HepG2 (cell line): Measurements from ENCODE around the gene VPS13D. TPM values are rescaled to one million over a fixed set of nuclear protein-coding genes. Genes with fewer than 3 reads are reported as not detected.
A peak's percentile ranks its signal among the peaks of the same experiment; 100 is the strongest.

Experiments used
- ATAC-seq: fragments of 200-7000 bp; cut with Tn5 transposase; 3 replicates; pipeline ENCODE4 v1.9.1; 2020; ENCODE audit warnings: mild to moderate bottlenecking, moderate library complexity
- BruUV-seq: library from RNA; stranded (reverse); fragments of 400-500 nt; replicated peaks from 2 replicates; lab custom pipeline; 2021; lab: Mats Ljungman, UMichigan
- CTCF ChIA-PET: fragments of 300-600 bp; formaldehyde crosslinking; extraction: SDS; loops from one replicate; lab custom pipeline; 2021; ENCODE audit warnings: low total read pairs, inconsistent platforms, low intra/inter-chr PET ratio; lab: Yijun Ruan, JAX
- POLR2A ChIA-PET: fragments of 350-600 bp; sonication (Branson Sonifier 250); formaldehyde crosslinking; loops from one replicate; lab custom pipeline; 2020; ENCODE audit warnings: antibody characterized with exemption, inconsistent platforms; lab: Yijun Ruan, JAX
- DNase-seq: peaks from one replicate; pipeline ENCODE4 v3.0.0-alpha.2; 2015; ENCODE audit warnings: low spot score
- FAIRE-seq: peaks from 3 replicates; lab custom pipeline; 2011; peaks lifted over from hg19 to GRCh38; lab: Jason Lieb, UNC
- H2AFZ ChIP-seq: one replicate; pipeline ENCODE4 v1.6.1; 2011; ENCODE audit warnings: low read length, inconsistent platforms
- H3K27ac ChIP-seq: fragments of 300-600 bp; 3 replicates; pipeline ENCODE4 v1.8.0; 2011; ENCODE audit warnings: mixed run types, mild to moderate bottlenecking, mixed read lengths, low read length, inconsistent platforms; ENCODE audit not compliant: insufficient read depth; ENCODE audit errors: extremely low read length
- H3K27me3 ChIP-seq, 2 experiments: fragments of 200-600 bp in 1 of 2; 2 replicates in 1 of 2; 3 replicates in 1 of 2; pipeline versions ENCODE4 v1.6.0 to v1.8.0; 2011; ENCODE audit warnings: low read length in 2 of 2, mild to moderate bottlenecking in 2 of 2, moderate library complexity in 2 of 2, inconsistent platforms in 1 of 2; ENCODE audit not compliant: insufficient read depth in 2 of 2, control insufficient read depth in 1 of 2
- H3K36me3 ChIP-seq, 2 experiments: fragments of 200-600 bp in 1 of 2; replicated peaks in 1 of 2; 2 replicates in 1 of 2; 3 replicates in 1 of 2; pipeline versions ENCODE4 v1.5.1 to v1.8.0; 2011; ENCODE audit warnings: low read length in 2 of 2, inconsistent platforms in 1 of 2; ENCODE audit not compliant: insufficient read depth in 2 of 2, control insufficient read depth in 1 of 2
- H3K4me1 ChIP-seq: 2 replicates; pipeline ENCODE4 v1.5.1; 2012; ENCODE audit warnings: low read length, inconsistent platforms; ENCODE audit not compliant: insufficient read depth
- H3K4me2 ChIP-seq: 2 replicates; pipeline ENCODE4 v1.6.0; 2011; ENCODE audit warnings: low read depth, low read length, inconsistent platforms
- H3K4me3 ChIP-seq, 3 experiments: fragments of 200-600 bp in 1 of 3; sonication (generic), shearing (Covaris generic) in 1 of 3; replicated peaks in 1 of 3; 2 replicates each; pipeline ENCODE4 v1.5.1; 2011 to 2016; ENCODE audit warnings: low read length in 3 of 3, inconsistent platforms in 2 of 3, low read depth in 2 of 3, mild to moderate bottlenecking in 2 of 3, control low read depth in 1 of 3, mixed read lengths in 1 of 3; ENCODE audit not compliant: insufficient read depth in 1 of 3
- H3K79me2 ChIP-seq: one replicate; pipeline ENCODE4 v1.6.1; 2011; ENCODE audit warnings: low read length, inconsistent platforms; ENCODE audit not compliant: insufficient read depth
- H3K9ac ChIP-seq: 2 replicates; pipeline ENCODE4 v1.6.0; 2011; ENCODE audit warnings: mild to moderate bottlenecking, low read depth, low read length, inconsistent platforms; ENCODE audit not compliant: insufficient read depth
- H3K9me3 ChIP-seq: 2 replicates; pipeline ENCODE4 v1.5.1; 2012; ENCODE audit warnings: mild to moderate bottlenecking, low read length
- H4K20me1 ChIP-seq: 2 replicates; pipeline ENCODE4 v1.6.0; 2011; ENCODE audit warnings: inconsistent platforms, mild to moderate bottlenecking, low read length, moderate library complexity; ENCODE audit not compliant: insufficient read depth
- CBX2 ChIP-seq, 2 experiments: fragments of 200-600 bp in 1 of 2; sonication (generic); formaldehyde crosslinking in 1 of 2; IDR thresholded peaks; 2 replicates each; pipeline versions ENCODE4 v1.7.0 to v1.8.1; 2018 to 2022; ENCODE audit warnings: low read depth in 2 of 2, low read length in 1 of 2, mild to moderate bottlenecking in 1 of 2, missing genetic modification reagents in 1 of 2
- FOXA3 ChIP-seq: IDR thresholded peaks from 2 replicates; pipeline ENCODE4 v1.6.1; 2016; ENCODE audit warnings: missing genetic modification reagents, missing compliant biosample characterization
- HNRNPLL ChIP-seq: fragments of 200-400 bp; formaldehyde crosslinking; IDR thresholded peaks from 2 replicates; pipeline ENCODE4 v1.6.1; 2017; ENCODE audit warnings: mild to moderate bottlenecking, low read depth, low read length; ENCODE audit not compliant: poor library complexity, severe bottlenecking
- LCORL ChIP-seq, 2 experiments: fragments of 450-650 bp in 1 of 2; sonication (generic) in 1 of 2; formaldehyde crosslinking in 1 of 2; IDR thresholded peaks; 2 replicates each; pipeline versions ENCODE4 v1.5.0 to v1.6.1; 2017 to 2020; ENCODE audit warnings: antibody characterized with exemption in 1 of 2, missing genetic modification reagents in 1 of 2
- RARA ChIP-seq: IDR thresholded peaks from 2 replicates; pipeline ENCODE4 v1.6.1; 2016; ENCODE audit warnings: missing genetic modification reagents, missing compliant biosample characterization
- RCOR2 ChIP-seq: IDR thresholded peaks from 2 replicates; pipeline ENCODE4 v1.6.1; 2016; ENCODE audit warnings: missing biosample characterization, missing genetic modification reagents
- TP53 ChIP-seq: sonication (generic); formaldehyde crosslinking; conservative IDR thresholded peaks from 2 replicates; pipeline ENCODE4 v1.4.0; 2020; ENCODE audit warnings: missing genetic modification reagents
- ZFAT ChIP-seq: sonication (generic); formaldehyde crosslinking; conservative IDR thresholded peaks from 2 replicates; pipeline ENCODE4 v1.8.1; 2023; ENCODE audit warnings: missing genetic modification reagents, inconsistent platforms
- ZNF33A ChIP-seq: sonication (generic); formaldehyde crosslinking; IDR thresholded peaks from 2 replicates; pipeline ENCODE4 v1.5.1; 2020; ENCODE audit warnings: missing genetic modification reagents, mild to moderate bottlenecking, moderate library complexity, borderline replicate concordance
- ZSCAN29 ChIP-seq: sonication (generic); formaldehyde crosslinking; conservative IDR thresholded peaks from 2 replicates; pipeline ENCODE4 v1.4.0; 2020; ENCODE audit warnings: mild to moderate bottlenecking, missing genetic modification reagents
- WGBS: methylation state at CpG from one replicate; pipeline ENCODE4 v1.1.6; 2017; ENCODE audit warnings: low lambda C conversion rate; 5-methylcytosine and 5-hydroxymethylcytosine counted together
- in situ Hi-C: cut with HindIII; loops from 2 replicates; pipeline ENCODE4 v1.10.0; 2017; ENCODE audit warnings: low pct_unique_long_range_greater_than_20kb; ENCODE audit not compliant: extremely low pct_ligation_motif_present
- intact Hi-C: fragments of 100-400 bp; cut with micrococcal nuclease; formaldehyde crosslinking; loops from one replicate; pipeline ENCODE4 v1.10.0; 2022; ENCODE audit not compliant: unreplicated experiment
- polyA plus RNA-seq, 8 experiments: library from polyadenylated mRNA; depleted of rRNA in 3 of 8; stranded (reverse) in 7 of 8; unstranded in 1 of 8; fragments of >200 nt; fragmentation: Illumina TruSeq in 4 of 8; extraction: Trizol in 4 of 8; gene quantifications; 2 replicates each; pipeline versions ENCODE4 v1.2.1 to v1.2.3, GENCODE V29; 2011 to 2016; ENCODE audit warnings: low read depth in 4 of 8, missing spikeins in 1 of 8, mixed read lengths in 1 of 8; ENCODE audit not compliant: insufficient read depth in 1 of 8
- total RNA-seq, 5 experiments: library from RNA; depleted of rRNA; stranded (reverse); fragments of >200 nt; fragmentation: Illumina TruSeq; extraction: Trizol; gene quantifications; 2 replicates each; pipeline ENCODE4 v1.2.3, GENCODE V29; 2016; ENCODE audit warnings: low read depth in 1 of 5

The VPS13D gene
- total and polyA plus RNA-seq, 2 of the 13 experiments (the other 11 are each of a cell fraction or from before 2014, with no cell fraction given) = 8.6 to 13.9 TPM

- TF ChIP-seq ZFAT = no peak
- no peak for TF ChIP-seq CBX2 (IDR thresholded peaks at IDR 0.05; ENCODE audit: low read depth, low read length)
- TF ChIP-seq CBX2 (CRISPR knock-in tag; IDR thresholded peaks at IDR 0.05; ENCODE audit: low read depth) = no peak
- TF ChIP-seq RCOR2 (CRISPR knock-in tag) = peak; percentile 23; the same call in 1 of the 2 replicates
- TF ChIP-seq FOXA3 (CRISPR knock-in tag) = peak; percentile 23; the same call in 1 of the 2 replicates
- TF ChIP-seq TP53 (CRISPR knock-in tag) = no peak
- TF ChIP-seq ZNF33A = no peak
- 0 out of 2 replicates have a peak, but pooled peaks have one; percentile 8 for TF ChIP-seq ZSCAN29
- peak; percentile 18; the same call in 1 of the 2 replicates for TF ChIP-seq RARA (CRISPR knock-in tag)
These were observed 177.5 kb downstream of the VPS13D start (continued) for GRCh38 chr1:12407050-12407961.

- Histone ChIP-seq H3K79me2 (no peaks in the 10 kb centered on the region), H3K36me3 (peaks cover 4 to 7% of the 10 kb centered on the region in 2 experiments; a peak in 2 of 5 replicates), H3K27me3 (no peaks in the 10 kb centered on the region), H3K27ac (peak overlapping the region; percentile 76), H3K9me3 (0 out of 2 replicates have a peak, but pooled peaks cover 5% of the 10 kb centered on the region), H3K4me3 (no peak overlapping the region), H3K9ac (0 out of 2 replicates have a peak overlapping the region, but pooled peaks have one; percentile 7), H2AFZ (no peak overlapping the region), H4K20me1 (no peaks in the 10 kb centered on the region), H3K4me2 (peak overlapping the region; percentile 65; the same call in 1 of the 2 replicates), H3K4me1 (peaks cover 78% of the 10 kb centered on the region)
- DNase-seq = no peak
- CTCF ChIA-PET = no interaction called here
- TF ChIP-seq HNRNPLL = no peak
- no peak for TF ChIP-seq LCORL (IDR thresholded peaks at IDR 0.05)
- TF ChIP-seq LCORL (CRISPR knock-in tag; IDR thresholded peaks at IDR 0.05) = 0 out of 2 replicates have a peak, but pooled peaks have one; percentile 2
- POLR2A ChIA-PET = interaction anchor here (2.0 to 2.6 kb wide), 4 partner anchors 27 to 211 kb away, joined by 6 to 17 read pairs (median 14); partner anchors contain the start of gene DHRS3
- WGBS = 74% methylated on average over 5 of the region's 5 CpGs
- BruUV-seq = no TSS peak
- in situ Hi-C loops (loop anchor here (10.0 kb wide), 1 partner anchor 117 kb away; no protein-coding TSS in a partner anchor), intact Hi-C loops (loop anchor here (1.0 to 10.0 kb wide), 6 partner anchors 27 to 211 kb away; no protein-coding TSS in a partner anchor)
- no peak for FAIRE-seq
- no peak for ATAC-seq
These were observed 178.2 kb downstream of the VPS13D start for GRCh38 chr1:12407962-12408454.
